ENCODE data around the gene LMBR1L.

Gene LMBR1L

DNA sequence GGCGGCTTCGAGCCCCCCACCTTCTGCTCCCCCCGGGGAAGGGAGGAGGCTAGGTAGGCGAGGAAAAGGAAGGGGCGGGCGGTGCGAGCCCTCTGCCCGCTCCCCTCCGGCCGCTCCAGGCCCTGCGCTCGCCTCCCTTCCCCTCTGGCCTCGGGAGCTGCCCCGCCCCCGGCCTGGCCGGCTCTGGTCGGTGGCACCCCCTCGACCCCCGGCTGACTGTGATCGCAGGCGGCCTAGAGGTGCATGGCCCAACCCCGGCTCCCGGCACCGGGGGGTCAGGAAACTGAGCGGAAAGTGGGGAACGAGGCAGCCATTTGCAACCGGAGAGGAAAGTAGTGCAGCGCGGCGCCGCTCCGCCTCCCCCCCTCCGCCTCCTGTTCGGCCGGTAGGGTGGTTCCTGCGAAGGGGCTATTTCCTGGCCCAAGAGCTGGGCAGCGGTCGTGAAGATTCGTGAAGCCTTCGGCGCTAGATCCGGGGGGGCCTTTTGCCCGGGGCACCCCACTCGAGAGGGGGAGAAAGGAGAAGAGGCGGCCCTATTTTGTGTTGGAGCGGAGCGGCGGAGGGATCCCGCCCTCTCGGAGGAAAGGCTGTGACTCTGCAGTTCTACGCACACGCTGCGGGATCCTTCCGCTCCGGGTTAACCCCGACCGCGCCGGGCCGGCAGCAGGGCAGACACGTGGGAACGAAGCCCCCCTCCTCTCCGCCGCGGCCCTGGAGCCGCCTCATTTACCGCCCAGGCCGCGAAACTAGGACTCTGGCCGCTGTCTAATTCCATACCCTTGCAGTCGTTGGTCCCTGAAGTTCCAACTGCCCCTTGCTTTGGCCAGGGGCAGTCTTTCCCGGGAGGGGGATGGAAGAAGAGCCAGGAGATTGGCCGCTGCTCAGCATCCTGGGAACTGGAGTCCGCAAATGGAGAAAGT lies 50.1 kb downstream of the LMBR1L start, which contains the start of gene KMT2D:
KMT2D (minus strand) TSS at position 558 of the 920 bp plus-strand sequence. CDS start 5,470 bp downstream, outside the sequence.
- DNase-seq (ENCODE audit: low spot score in 2 of 2): peak; percentile 90 to 94
- Histone ChIP-seq H3K4me3 (peak within 1 kb of the TSS; percentile 91), H3K4me1 (peaks cover 18% of the 10 kb centered on the region), H3K36me3 (replicated peaks) (peaks cover 2% of the 10 kb centered on the region; the same call in 1 of the 2 replicates), H3K9me3 (no peaks in the 10 kb centered on the region), H3K27me3 (ENCODE audit: low read depth) (no peaks in the 10 kb centered on the region)
- in situ Hi-C loops (cut with MboI; ENCODE audit: low sequenced_read_pairs): no loop called here

DNA sequence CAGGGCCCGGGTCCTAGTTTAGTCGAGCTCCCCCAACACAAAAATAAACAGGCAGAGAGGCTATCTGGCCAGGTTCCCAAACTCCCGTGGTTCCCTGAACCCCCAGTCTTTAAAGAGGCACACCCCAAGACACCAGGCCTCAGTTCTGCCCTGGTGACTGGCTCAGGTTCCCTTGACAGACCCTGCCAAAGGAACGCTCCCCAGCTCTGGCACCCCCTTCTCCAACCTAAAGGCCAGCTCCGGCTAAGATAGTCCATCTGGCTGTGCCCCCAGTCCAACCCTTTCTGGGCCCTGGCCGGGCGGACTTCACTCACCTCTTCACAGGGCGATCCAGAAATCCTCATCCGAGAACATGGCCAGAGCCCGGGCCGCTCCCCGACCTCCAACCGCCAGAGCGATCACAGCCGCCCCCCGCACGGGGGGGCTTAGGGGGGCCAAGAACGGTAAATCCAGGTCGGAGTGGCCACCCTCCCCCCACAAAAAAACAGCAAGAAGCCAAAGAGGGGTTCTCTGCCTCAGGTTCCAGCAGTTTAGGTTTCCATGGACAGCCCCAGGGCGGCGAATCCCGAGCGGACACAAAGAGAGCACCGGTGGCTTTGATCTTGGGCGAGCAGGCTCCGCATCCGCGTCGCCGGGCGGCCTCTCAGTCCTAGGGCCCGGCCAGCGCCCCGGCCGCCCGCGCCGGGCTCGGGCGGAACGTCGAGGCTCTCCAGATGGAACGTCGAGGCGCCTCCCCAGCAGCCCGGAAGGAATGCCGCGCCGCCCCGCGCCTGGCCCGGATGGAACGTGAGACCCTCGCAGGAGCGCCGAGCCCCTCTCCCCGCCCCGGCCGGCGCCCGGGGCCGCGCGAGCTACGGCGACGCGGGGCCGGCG lies 51.1 kb downstream of the LMBR1L start:
- Histone ChIP-seq H3K4me1 (peaks cover 18% of the 10 kb centered on the region), H3K4me3 (peak overlapping the region; percentile 91), H3K9me3 (no peaks in the 10 kb centered on the region), H3K27me3 (ENCODE audit: low read depth) (no peaks in the 10 kb centered on the region), H3K36me3 (replicated peaks) (peaks cover 11% of the 10 kb centered on the region)
- peak in 1 of 2 experiments; percentile 39 for DNase-seq (ENCODE audit: low spot score in 2 of 2)
- in situ Hi-C loops (cut with MboI; ENCODE audit: low sequenced_read_pairs): no loop called here

DNA sequence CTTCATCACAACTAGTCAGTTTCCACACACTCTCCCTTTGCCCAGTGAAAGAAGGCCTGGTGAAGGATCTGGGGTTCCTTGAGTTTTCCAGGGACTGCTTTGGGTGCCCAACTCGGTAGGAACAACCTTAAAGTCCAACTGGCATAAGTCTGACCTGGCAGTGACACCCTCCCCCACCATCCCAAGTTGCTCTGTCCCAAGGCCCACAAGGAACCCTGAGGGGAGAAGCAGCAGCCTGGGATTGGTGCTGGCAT lies 51.7 kb downstream of the LMBR1L start:
- DNase-seq (ENCODE audit: low spot score in 2 of 2): no peak
- Histone ChIP-seq H3K4me1 (peaks cover 18% of the 10 kb centered on the region), H3K36me3 (replicated peaks) (peaks cover 17% of the 10 kb centered on the region), H3K27me3 (ENCODE audit: low read depth) (no peaks in the 10 kb centered on the region), H3K9me3 (no peaks in the 10 kb centered on the region), H3K4me3 (peak overlapping the region; percentile 91)
- in situ Hi-C loops (cut with MboI; ENCODE audit: low sequenced_read_pairs): no loop called here

DNA sequence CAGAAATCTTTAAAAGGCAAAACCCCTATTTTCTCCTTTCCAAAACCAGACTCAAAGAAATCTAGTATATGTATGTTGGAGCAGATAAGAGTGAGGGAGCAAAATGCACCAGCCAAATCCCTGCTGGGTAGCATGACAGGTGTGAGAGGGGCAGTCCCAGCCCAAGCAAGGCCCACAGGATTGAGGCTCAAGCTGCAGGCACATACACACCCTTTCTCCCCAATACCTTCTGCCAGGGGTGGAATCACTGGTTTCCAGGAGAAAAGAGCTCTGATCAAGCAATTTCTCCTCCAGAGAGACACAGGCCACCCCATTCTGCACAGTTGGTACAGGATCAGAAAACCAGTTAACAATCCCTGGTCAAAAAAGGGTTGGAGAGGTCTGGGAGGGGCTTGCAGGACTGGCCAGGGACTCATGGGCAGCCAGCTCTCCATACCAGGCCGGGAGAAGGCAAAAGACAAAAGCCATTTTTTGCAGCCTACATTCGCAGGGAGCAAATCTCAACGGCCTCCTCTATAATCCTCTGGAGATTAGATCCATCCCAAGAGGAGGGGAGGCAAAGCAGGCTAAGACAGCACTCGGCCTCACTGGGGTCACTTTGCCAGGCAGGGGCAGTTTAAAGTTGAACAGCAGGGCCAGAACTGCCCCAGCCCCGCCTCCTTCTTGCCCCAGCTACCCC lies 52.1 kb downstream of the LMBR1L start:
- no peak for DNase-seq (ENCODE audit: low spot score in 2 of 2)
- H3K36me3 ChIP-seq (replicated peaks): peaks cover 22% of the 10 kb centered on the region
- in situ Hi-C loops (cut with MboI; ENCODE audit: low sequenced_read_pairs): no loop called here

DNA sequence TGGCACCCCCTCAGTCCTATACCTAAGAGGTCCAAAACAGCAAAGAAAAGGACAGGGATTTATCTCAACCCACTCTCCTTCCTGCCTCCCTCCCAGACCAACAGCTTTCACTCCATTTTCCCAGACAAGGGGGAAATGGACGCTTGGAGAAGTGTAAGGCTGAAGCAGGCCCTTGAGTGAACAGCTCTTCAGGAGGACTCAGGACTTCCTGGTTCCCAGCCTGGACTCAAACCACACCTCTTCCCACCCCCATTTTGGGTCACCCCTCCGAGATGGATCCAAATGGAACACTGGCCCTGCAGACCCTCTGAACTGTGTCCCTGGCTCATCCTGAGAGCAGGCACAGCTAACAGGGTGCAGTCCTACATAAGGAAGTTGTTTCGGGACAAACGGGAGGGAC lies 52.8 kb downstream of the LMBR1L start:
- Histone ChIP-seq H3K36me3 (replicated peaks) (peaks cover 28% of the 10 kb centered on the region), H3K27me3 (ENCODE audit: low read depth) (no peaks in the 10 kb centered on the region), H3K4me3 (peak overlapping the region; percentile 91), H3K4me1 (peaks cover 15% of the 10 kb centered on the region), H3K9me3 (no peaks in the 10 kb centered on the region)
- in situ Hi-C loops (cut with MboI; ENCODE audit: low sequenced_read_pairs): no loop called here
- DNase-seq (ENCODE audit: low spot score in 2 of 2): no peak

More for the DNA sequence above, 52.1 kb downstream of the LMBR1L start:
- Histone ChIP-seq H3K4me3 (peak overlapping the region; percentile 91), H3K9me3 (no peaks in the 10 kb centered on the region), H3K4me1 (peaks cover 15% of the 10 kb centered on the region), H3K27me3 (ENCODE audit: low read depth) (no peaks in the 10 kb centered on the region)

DNA sequence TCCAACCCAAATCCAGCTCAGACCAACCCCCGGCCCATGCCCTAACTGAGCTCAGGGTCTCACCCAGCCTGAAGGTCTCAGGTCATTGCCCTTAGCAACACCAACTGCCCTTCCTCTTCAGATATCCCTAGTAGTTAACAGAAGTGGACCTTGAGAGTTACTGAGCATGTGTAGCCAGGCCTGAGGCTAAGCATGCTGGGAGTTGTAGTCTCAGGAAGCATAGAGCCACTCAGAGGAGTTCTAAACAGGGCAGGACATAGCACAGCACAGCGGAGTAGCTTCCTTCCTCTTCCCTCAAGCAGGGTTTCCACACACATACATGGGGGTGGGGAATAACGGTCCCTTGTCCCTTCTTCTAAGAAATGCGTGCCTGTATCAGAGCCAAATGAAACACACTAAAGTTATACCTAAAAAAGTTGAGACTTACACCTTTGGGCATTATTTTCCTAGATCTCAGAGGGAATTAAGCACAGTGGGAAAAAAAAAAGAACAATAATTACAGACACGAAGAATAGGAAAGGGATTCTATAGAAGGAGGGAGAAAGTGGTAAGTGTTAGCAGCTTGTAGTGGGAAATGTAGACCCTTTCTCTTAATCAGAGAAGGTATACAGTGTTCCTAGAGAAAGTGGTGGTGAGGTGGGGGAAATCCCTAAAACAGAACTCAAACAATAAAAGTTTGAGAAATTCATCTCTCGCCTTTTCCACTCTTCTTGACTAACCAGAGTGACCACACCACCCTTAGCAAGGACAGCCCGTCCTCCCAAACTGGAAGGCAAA lies 54.5 kb downstream of the LMBR1L start:
- H3K36me3 ChIP-seq (replicated peaks): peaks cover 45% of the 10 kb centered on the region
- H3K4me3 ChIP-seq: peak overlapping the region; percentile 91
- H3K27me3 ChIP-seq (ENCODE audit: low read depth): no peaks in the 10 kb centered on the region
- DNase-seq (ENCODE audit: low spot score in 2 of 2): peak; percentile 65 to 68
- H3K9me3 ChIP-seq: no peaks in the 10 kb centered on the region
- in situ Hi-C loops (cut with MboI; ENCODE audit: low sequenced_read_pairs): no loop called here
- peaks cover 11% of the 10 kb centered on the region; the same call in 1 of the 2 replicates for H3K4me1 ChIP-seq

DNA sequence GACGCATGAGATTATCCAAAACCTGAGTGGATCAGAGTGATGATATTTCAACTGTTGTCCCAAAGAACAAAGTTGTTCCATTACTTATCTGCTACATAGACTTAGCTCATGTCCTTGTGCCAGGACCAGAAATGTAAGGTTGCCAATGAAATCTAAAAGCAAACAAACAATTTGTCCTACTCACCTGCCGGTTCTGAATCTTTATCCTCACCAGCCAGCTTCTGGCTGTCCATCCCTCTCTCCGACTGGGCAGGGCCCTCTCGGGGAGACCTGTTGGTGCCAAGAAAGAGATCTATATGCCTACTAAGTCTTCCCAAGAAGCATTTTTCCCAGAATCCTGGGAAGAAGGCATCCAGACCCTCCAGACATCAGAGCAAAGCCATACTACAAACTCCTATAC lies 55.6 kb downstream of the LMBR1L start:
- Histone ChIP-seq H3K4me3 (no peak overlapping the region), H3K27me3 (ENCODE audit: low read depth) (no peaks in the 10 kb centered on the region), H3K36me3 (replicated peaks) (peaks cover 56% of the 10 kb centered on the region), H3K4me1 (peaks cover 11% of the 10 kb centered on the region; the same call in 1 of the 2 replicates), H3K9me3 (no peaks in the 10 kb centered on the region)
- no peak for DNase-seq (ENCODE audit: low spot score in 2 of 2)
- in situ Hi-C loops (cut with MboI; ENCODE audit: low sequenced_read_pairs): no loop called here

DNA sequence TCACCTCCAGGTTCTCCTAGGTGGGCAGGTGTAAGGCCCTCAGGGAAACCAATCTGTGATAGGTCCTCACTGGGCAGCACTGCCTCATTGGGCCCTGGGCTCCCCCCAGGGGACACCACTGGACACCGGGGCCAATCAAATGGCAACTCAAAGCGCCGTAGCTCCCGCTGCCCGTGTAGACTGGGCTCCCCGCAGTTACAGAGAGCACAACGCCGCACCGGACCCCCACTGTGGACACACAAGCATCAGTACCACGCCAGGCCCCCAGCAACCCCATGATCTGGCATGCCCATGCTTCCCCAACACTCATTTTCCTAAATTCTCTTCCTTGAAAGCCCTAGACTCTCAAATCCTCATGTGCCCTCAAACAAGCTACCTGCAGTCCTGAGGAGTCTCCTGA lies 56.1 kb downstream of the LMBR1L start:
- Histone ChIP-seq H3K9me3 (no peaks in the 10 kb centered on the region), H3K4me1 (peaks cover 11% of the 10 kb centered on the region; the same call in 1 of the 2 replicates), H3K36me3 (replicated peaks) (peaks cover 62% of the 10 kb centered on the region), H3K27me3 (ENCODE audit: low read depth) (no peaks in the 10 kb centered on the region), H3K4me3 (no peak overlapping the region)
- in situ Hi-C loops (cut with MboI; ENCODE audit: low sequenced_read_pairs): no loop called here
- no peak for DNase-seq (ENCODE audit: low spot score in 2 of 2)

DNA sequence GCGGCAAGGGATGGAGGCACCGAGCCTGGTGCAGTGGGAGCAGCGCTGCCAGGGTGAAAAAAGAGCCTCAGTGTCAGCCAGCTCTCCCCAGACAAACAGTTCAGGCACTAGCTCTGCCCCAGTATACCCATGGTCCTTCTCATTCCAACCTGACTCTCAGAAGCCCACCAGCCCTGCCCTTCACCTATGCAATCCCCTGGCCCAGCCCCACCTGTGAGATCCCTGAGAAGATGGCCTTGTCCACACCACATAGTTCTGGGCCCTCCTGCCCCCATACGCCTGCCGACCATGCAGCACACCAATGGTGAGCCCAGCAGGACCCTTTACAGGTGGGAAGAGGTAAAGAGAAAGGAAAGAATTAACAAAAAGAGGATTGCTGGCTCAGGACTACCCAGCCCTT lies 56.6 kb downstream of the LMBR1L start:
- no peaks in the 10 kb centered on the region for H3K27me3 ChIP-seq (ENCODE audit: low read depth)
- H3K4me3 ChIP-seq: no peak overlapping the region
- in situ Hi-C loops (cut with MboI; ENCODE audit: low sequenced_read_pairs): no loop called here
- no peak for DNase-seq (ENCODE audit: low spot score in 2 of 2)
- H3K4me1 ChIP-seq: peaks cover 11% of the 10 kb centered on the region; the same call in 1 of the 2 replicates
- no peaks in the 10 kb centered on the region for H3K9me3 ChIP-seq
- H3K36me3 ChIP-seq (replicated peaks): peaks cover 66% of the 10 kb centered on the region

DNA sequence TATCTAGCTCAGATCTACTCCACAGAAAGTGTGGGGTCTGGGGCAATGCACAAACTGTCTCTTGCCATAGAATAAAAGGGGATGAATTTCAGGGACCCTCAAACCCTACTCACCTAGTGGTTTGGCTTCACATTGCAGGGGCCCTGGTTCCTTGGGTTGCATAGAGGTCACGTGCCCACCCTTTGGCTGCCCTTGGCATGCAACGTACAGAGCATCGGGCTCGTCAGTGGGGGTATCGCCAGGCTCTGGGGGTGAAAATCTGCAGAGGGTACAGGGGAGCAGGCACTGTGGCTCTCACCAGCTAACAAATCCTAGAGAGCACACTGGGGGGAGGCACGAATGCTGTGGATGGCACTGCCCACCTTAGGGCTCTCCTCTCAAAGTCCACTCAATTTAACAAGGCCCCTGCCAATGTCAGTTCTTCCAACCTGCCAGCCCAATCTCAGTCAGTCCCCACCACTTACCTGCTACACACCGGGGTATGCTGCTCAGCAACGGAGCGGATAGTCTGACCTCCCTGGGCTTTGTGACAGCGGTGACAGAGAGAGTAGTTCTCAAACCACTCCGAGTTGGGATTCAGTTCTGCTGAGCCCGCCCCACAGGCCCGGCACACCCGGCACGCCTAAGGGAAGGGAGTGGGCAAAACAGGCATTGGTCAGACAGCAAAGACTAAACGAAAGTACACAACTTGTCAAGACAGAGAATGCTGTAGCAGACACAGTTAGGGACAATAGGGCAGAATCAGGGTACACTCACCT lies 58.0 kb downstream of the LMBR1L start:
- H3K4me3 ChIP-seq: no peak overlapping the region
- peaks cover 8% of the 10 kb centered on the region; the same call in 1 of the 2 replicates for H3K4me1 ChIP-seq
- H3K36me3 ChIP-seq (replicated peaks): peaks cover 80% of the 10 kb centered on the region
- H3K27me3 ChIP-seq (ENCODE audit: low read depth): no peaks in the 10 kb centered on the region
- in situ Hi-C loops (cut with MboI; ENCODE audit: low sequenced_read_pairs): no loop called here
- H3K9me3 ChIP-seq: no peaks in the 10 kb centered on the region
- no peak for DNase-seq (ENCODE audit: low spot score in 2 of 2)

DNA sequence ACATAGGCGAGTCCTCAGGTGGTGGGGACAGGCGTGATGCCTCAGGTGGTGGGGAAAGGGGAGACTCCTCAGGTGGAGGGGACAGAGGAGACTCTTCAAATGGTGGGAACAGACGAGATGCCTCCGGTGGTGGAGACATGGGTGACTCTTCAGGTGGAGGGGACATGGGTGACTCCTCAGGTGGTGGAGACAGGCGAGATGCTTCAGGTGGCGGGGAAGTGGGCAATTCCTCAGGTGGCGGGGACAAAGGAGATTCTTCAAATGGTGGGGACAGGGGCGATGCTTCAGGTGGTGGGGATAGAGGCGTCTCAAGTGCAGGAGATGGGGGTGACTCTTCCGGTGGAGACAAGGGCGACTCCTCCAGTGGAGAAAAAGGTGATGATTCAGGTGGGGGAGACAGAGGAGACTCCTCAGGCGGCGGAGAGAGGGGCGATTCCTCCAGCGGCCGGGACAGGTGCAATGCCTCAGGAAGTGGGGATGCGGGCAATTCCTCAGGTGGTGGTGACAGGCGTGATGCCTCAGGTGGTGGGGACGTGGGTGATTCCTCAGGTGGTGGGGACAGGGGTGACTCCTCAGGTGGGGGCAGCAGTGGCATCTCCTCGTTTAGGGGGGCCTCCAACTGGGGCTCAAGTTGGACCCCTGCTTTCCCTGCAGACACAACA lies 58.7 kb downstream of the LMBR1L start:
- in situ Hi-C loops (cut with MboI; ENCODE audit: low sequenced_read_pairs): no loop called here
- Histone ChIP-seq H3K9me3 (no peaks in the 10 kb centered on the region), H3K27me3 (ENCODE audit: low read depth) (no peaks in the 10 kb centered on the region), H3K4me3 (no peak overlapping the region), H3K4me1 (peaks cover 5% of the 10 kb centered on the region; the same call in 1 of the 2 replicates), H3K36me3 (replicated peaks) (peaks cover 86% of the 10 kb centered on the region)
- DNase-seq (ENCODE audit: low spot score in 2 of 2): no peak

DNA sequence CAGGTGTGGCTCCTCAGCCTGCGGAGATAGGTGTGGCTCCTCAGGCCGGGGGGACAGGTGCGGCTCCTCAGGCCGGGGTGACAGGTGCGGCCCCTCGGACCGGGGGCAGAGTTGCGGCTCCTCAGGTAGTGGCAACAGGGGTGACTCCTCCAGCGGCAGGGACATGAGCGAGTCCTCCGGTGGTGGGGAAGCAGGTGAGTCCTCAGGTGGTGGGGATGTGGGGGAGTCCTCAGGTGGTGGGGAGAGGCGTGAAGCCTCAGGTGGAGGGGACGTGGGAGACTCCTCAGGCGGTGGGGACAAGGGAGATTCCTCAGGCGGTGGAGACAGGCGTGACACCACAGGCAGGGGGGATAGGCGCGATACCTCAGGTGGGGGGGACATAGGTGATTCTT lies 59.3 kb downstream of the LMBR1L start:
- Histone ChIP-seq H3K36me3 (replicated peaks) (peaks cover 91% of the 10 kb centered on the region), H3K4me3 (no peak overlapping the region), H3K4me1 (peaks cover 2% of the 10 kb centered on the region; the same call in 1 of the 2 replicates), H3K27me3 (ENCODE audit: low read depth) (no peaks in the 10 kb centered on the region), H3K9me3 (no peaks in the 10 kb centered on the region)
- no peak for DNase-seq (ENCODE audit: low spot score in 2 of 2)
- in situ Hi-C loops (cut with MboI; ENCODE audit: low sequenced_read_pairs): no loop called here

Data from HAP-1 (cell line).